Muscle of leg (tissue), 11 donors: Measurements from ENCODE around the gene DIS3L2. TPM values are rescaled to one million over a fixed set of nuclear protein-coding genes. Genes with fewer than 3 reads are reported as not detected.

ENCODE experiments used
- DNase-seq: peaks from one replicate; pipeline ENCODE4 v3.0.0; 2013
- H3K27ac ChIP-seq: one replicate; pipeline ENCODE4 v1.5.1; 2013; ENCODE audit warnings: mild to moderate bottlenecking, low read length, control low read depth
- H3K27me3 ChIP-seq: one replicate; pipeline ENCODE4 v1.6.1; 2013; ENCODE audit warnings: low read length; ENCODE audit not compliant: control insufficient read depth, insufficient read depth
- H3K36me3 ChIP-seq: one replicate; pipeline ENCODE4 v1.6.1; 2013; ENCODE audit warnings: low read length; ENCODE audit not compliant: control insufficient read depth, insufficient read depth
- H3K4me1 ChIP-seq: one replicate; pipeline ENCODE4 v1.6.1; 2013; ENCODE audit warnings: low read length; ENCODE audit not compliant: control insufficient read depth, insufficient read depth
- H3K4me3 ChIP-seq: one replicate; pipeline ENCODE4 v1.5.1; 2013; ENCODE audit warnings: low read length, control low read depth
- H3K9me3 ChIP-seq: replicated peaks from 2 replicates; pipeline ENCODE4 v1.6.1; 2013; ENCODE audit warnings: low read depth, low read length; ENCODE audit not compliant: control insufficient read depth
- WGBS: methylation state at CpG from one replicate; pipeline ENCODE4 v1.1.5; 2013; ENCODE audit warnings: missing lambda C conversion rate; ENCODE audit not compliant: insufficient coverage; 5-methylcytosine and 5-hydroxymethylcytosine counted together
- polyA plus RNA-seq, 8 donors: library from polyadenylated mRNA; unstranded; fragments of 120-200 nt; gene quantifications; one replicate each; pipeline versions ENCODE4 v1.2.1 to v1.2.3, GENCODE V29; 2013; ENCODE audit warnings: inconsistent platforms in 1 of 8, low replicate concordance in 1 of 8; ENCODE audit not compliant: insufficient read length in 8 of 8, insufficient read depth in 1 of 8
- total RNA-seq: library from RNA; stranded (reverse); fragments of 120-200 nt; gene quantifications from one replicate; pipeline ENCODE4 v1.2.4, GENCODE V29; 2013

The DIS3L2 gene
- total and polyA plus RNA-seq, 9 donors: 19.3 to 29.8 (median 24.3) TPM

- WGBS: no CpG with 5 or more reads among the region's 4 CpGs
- H3K9me3 ChIP-seq: no peaks in the 10 kb centered on the region
- no peak overlapping the region for H3K4me3 ChIP-seq
- H3K4me1 ChIP-seq: peaks cover 3% of the 10 kb centered on the region
- DNase-seq: no peak
- H3K36me3 ChIP-seq: peaks cover 15% of the 10 kb centered on the region
- no peak overlapping the region for H3K27ac ChIP-seq
- no peaks in the 10 kb centered on the region for H3K27me3 ChIP-seq
Observed at GRCh38 chr2:232268636-232269165, 307.2 kb downstream of the DIS3L2 start.

GRCh38 chr2:232269867-232270266 lies 308.4 kb downstream of the DIS3L2 start:
- Histone ChIP-seq H3K4me3 (no peak overlapping the region), H3K4me1 (peaks cover 12% of the 10 kb centered on the region), H3K27me3 (no peaks in the 10 kb centered on the region), H3K27ac (no peak overlapping the region), H3K9me3 (no peaks in the 10 kb centered on the region), H3K36me3 (peaks cover 5% of the 10 kb centered on the region)
- 86% methylated on average over 4 of the region's 7 CpGs for WGBS
- no peak for DNase-seq

- 55% methylated on average over 8 of the region's 9 CpGs for WGBS
- no peaks in the 10 kb centered on the region for H3K27me3 ChIP-seq
- peaks cover 1% of the 10 kb centered on the region for H3K9me3 ChIP-seq
- peaks cover 7% of the 10 kb centered on the region for H3K36me3 ChIP-seq
- H3K4me3 ChIP-seq: no peak overlapping the region
- peak overlapping the region; percentile 63 for H3K27ac ChIP-seq
- peaks cover 31% of the 10 kb centered on the region for H3K4me1 ChIP-seq
- peak; percentile 70 for DNase-seq
Observed at GRCh38 chr2:232273903-232274643, 312.6 kb downstream of the DIS3L2 start.

DNA sequence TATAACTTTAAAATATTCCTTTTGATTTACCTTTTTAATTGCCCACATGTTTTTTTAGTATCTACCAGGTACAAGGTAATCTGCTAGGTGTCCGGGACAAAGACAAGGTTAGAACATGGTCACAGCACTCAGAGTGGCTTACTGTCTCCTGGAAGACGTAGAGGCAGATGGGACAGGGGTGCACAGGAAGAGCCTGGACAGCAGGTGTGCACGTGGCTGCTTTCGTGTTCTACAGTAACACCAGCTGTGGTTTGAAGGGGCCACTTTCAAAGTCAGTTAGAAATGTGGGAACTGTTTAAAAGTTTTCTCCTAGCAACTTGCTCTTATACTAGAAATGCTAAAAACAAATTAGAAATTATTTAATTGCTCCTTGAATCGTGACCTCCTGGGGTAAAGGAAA lies 314.2 kb downstream of the DIS3L2 start:
- Histone ChIP-seq H3K4me3 (no peak overlapping the region), H3K27me3 (no peaks in the 10 kb centered on the region), H3K36me3 (peaks cover 7% of the 10 kb centered on the region), H3K4me1 (peaks cover 31% of the 10 kb centered on the region), H3K9me3 (peaks cover 2% of the 10 kb centered on the region), H3K27ac (peak overlapping the region; percentile 30)
- 76% methylated on average over 3 of the region's 5 CpGs for WGBS
- DNase-seq: no peak

GRCh38 chr2:232276084-232276732 lies 314.7 kb downstream of the DIS3L2 start:
- peak overlapping the region; percentile 44 for H3K27ac ChIP-seq
- H3K27me3 ChIP-seq: no peaks in the 10 kb centered on the region
- peaks cover 7% of the 10 kb centered on the region for H3K36me3 ChIP-seq
- WGBS: 73% methylated on average over 8 of the region's 8 CpGs
- H3K9me3 ChIP-seq: peaks cover 2% of the 10 kb centered on the region
- H3K4me3 ChIP-seq: no peak overlapping the region
- H3K4me1 ChIP-seq: peaks cover 31% of the 10 kb centered on the region
- no peak for DNase-seq

- H3K27ac ChIP-seq: no peak overlapping the region
- H3K4me1 ChIP-seq: peaks cover 31% of the 10 kb centered on the region
- no peak overlapping the region for H3K4me3 ChIP-seq
- no peak for DNase-seq
- H3K36me3 ChIP-seq: peaks cover 11% of the 10 kb centered on the region
- H3K27me3 ChIP-seq: no peaks in the 10 kb centered on the region
- peaks cover 2% of the 10 kb centered on the region for H3K9me3 ChIP-seq
- 70% methylated on average over 7 of the region's 8 CpGs for WGBS
Observed at GRCh38 chr2:232276733-232277313, 315.3 kb downstream of the DIS3L2 start.

DNA sequence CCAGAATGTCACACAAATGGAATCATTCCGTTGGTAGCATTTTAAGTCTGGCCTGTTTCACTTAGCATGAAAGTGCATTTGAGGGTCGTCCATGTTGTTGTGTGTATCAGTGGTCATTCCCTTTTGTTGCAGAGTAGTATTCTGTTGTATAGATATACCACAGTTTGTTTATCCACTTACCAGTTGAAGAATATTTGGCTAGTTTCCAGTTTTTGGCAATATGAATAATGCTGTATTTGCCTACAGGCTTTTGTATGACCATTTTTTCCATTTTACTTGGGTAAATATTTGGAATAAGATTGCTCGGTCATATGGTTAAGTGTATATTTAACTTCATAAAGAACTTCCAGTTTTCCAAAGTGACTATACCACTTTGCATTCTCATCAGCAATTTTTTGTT lies 317.0 kb downstream of the DIS3L2 start:
- no peak overlapping the region for H3K4me3 ChIP-seq
- H3K9me3 ChIP-seq: peaks cover 2% of the 10 kb centered on the region
- no CpG with 5 or more reads among the region's 3 CpGs for WGBS
- H3K27ac ChIP-seq: no peak overlapping the region
- no peak for DNase-seq
- H3K36me3 ChIP-seq: peaks cover 13% of the 10 kb centered on the region
- peaks cover 34% of the 10 kb centered on the region for H3K4me1 ChIP-seq
- H3K27me3 ChIP-seq: no peaks in the 10 kb centered on the region

GRCh38 chr2:232280341-232280740 lies 318.8 kb downstream of the DIS3L2 start:
- Histone ChIP-seq H3K4me1 (peaks cover 21% of the 10 kb centered on the region), H3K4me3 (no peak overlapping the region), H3K27me3 (no peaks in the 10 kb centered on the region), H3K9me3 (peaks cover 2% of the 10 kb centered on the region), H3K36me3 (peaks cover 13% of the 10 kb centered on the region), H3K27ac (peak overlapping the region; percentile 60)
- peak; percentile 38 for DNase-seq
- no CpG with 5 or more reads among the region's 1 CpG for WGBS

GRCh38 chr2:232281858-232282507 lies 320.5 kb downstream of the DIS3L2 start:
- Histone ChIP-seq H3K27me3 (no peaks in the 10 kb centered on the region), H3K36me3 (peaks cover 9% of the 10 kb centered on the region), H3K4me3 (no peak overlapping the region), H3K27ac (no peak overlapping the region), H3K9me3 (peaks cover 2% of the 10 kb centered on the region), H3K4me1 (peaks cover 7% of the 10 kb centered on the region)
- 92% methylated on average over 2 of the region's 6 CpGs for WGBS
- DNase-seq: no peak
